ENCODE data around the gene NUP160. TPM values are rescaled to one million over a fixed set of nuclear protein-coding genes. Genes with fewer than 3 reads are reported as not detected.
"Not testable (repeated sequence)": the region's sequence is repeated elsewhere in the genome, so short reads cannot be mapped to it uniquely, and the experiment has no call there.

The NUP160 gene
- total RNA-seq, 4 donors from 2014 or later = 14.1 to 22.4 (median 18.9) TPM

- WGBS, 2 donors = 93 to 96% methylated on average over 5 of the region's 5 CpGs
- DNase-seq (ENCODE audit: low spot score in 2 of 2) = no peak
- no peak for TF ChIP-seq POLR2A (IDR thresholded peaks at IDR 0.05)
- TF ChIP-seq, protein P1, sequence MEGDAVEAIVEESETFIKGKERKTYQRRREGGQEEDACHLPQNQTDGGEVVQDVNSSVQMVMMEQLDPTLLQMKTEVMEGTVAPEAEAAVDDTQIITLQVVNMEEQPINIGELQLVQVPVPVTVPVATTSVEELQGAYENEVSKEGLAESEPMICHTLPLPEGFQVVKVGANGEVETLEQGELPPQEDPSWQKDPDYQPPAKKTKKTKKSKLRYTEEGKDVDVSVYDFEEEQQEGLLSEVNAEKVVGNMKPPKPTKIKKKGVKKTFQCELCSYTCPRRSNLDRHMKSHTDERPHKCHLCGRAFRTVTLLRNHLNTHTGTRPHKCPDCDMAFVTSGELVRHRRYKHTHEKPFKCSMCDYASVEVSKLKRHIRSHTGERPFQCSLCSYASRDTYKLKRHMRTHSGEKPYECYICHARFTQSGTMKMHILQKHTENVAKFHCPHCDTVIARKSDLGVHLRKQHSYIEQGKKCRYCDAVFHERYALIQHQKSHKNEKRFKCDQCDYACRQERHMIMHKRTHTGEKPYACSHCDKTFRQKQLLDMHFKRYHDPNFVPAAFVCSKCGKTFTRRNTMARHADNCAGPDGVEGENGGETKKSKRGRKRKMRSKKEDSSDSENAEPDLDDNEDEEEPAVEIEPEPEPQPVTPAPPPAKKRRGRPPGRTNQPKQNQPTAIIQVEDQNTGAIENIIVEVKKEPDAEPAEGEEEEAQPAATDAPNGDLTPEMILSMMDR (IDR thresholded peaks at IDR 0.05) = no peak
- intact Hi-C loops (cut with DNase I; ENCODE audit: low total_unique reads) = no loop called here
- no peak overlapping the region for H3K4me3 ChIP-seq (ENCODE audit: low read depth, poor library complexity, severe bottlenecking)
These were observed 39.9 kb upstream of the NUP160 start for GRCh38 chr11:47887910-47888569.

- no peak for TF ChIP-seq POLR2A (IDR thresholded peaks at IDR 0.05)
- TF ChIP-seq, protein P1 (IDR thresholded peaks at IDR 0.05) = no peak
- no peak overlapping the region for H3K4me3 ChIP-seq (ENCODE audit: low read depth, poor library complexity, severe bottlenecking)
- DNase-seq (ENCODE audit: low spot score in 2 of 2) = peak; percentile 54 to 89
- 22 to 26% methylated on average over 6 of the region's 6 CpGs for WGBS, 2 donors
- intact Hi-C loops (cut with DNase I; ENCODE audit: low total_unique reads) = no loop called here
These were observed 37.9 kb upstream of the NUP160 start for GRCh38 chr11:47886096-47886495.

- H3K4me3 ChIP-seq (ENCODE audit: low read depth, poor library complexity, severe bottlenecking); intact Hi-C loops (cut with DNase I; ENCODE audit: low total_unique reads); DNase-seq (ENCODE audit: low spot score in 2 of 2): not testable (repeated sequence)
- 89 to 94% methylated on average over 13 of the region's 13 CpGs for WGBS, 2 donors
These were observed 34.3 kb upstream of the NUP160 start for GRCh38 chr11:47882437-47882836.

GRCh38 chr11:47881145-47881544 lies 33.0 kb upstream of the NUP160 start:
- intact Hi-C loops (cut with DNase I; ENCODE audit: low total_unique reads) = no loop called here
- WGBS, 2 donors = 50 to 54% methylated on average over 7 of the region's 7 CpGs
- TF ChIP-seq, protein P1 (IDR thresholded peaks at IDR 0.05) = no peak
- TF ChIP-seq POLR2A (IDR thresholded peaks at IDR 0.05) = no peak
- peak in 1 of 2 donors; percentile 42 for DNase-seq (ENCODE audit: low spot score in 2 of 2)
- H3K4me3 ChIP-seq (ENCODE audit: low read depth, poor library complexity, severe bottlenecking) = no peak overlapping the region

- 78 to 88% methylated on average over 10 of the region's 10 CpGs for WGBS, 2 donors
- H3K4me3 ChIP-seq (ENCODE audit: low read depth, poor library complexity, severe bottlenecking) = no peak overlapping the region
- no peak for DNase-seq (ENCODE audit: low spot score in 2 of 2)
- intact Hi-C loops (cut with DNase I; ENCODE audit: low total_unique reads) = no loop called here
- TF ChIP-seq, protein P1 (IDR thresholded peaks at IDR 0.05) = no peak
- no peak for TF ChIP-seq POLR2A (IDR thresholded peaks at IDR 0.05)
These were observed 31.4 kb upstream of the NUP160 start for GRCh38 chr11:47879259-47880158.

DNA sequence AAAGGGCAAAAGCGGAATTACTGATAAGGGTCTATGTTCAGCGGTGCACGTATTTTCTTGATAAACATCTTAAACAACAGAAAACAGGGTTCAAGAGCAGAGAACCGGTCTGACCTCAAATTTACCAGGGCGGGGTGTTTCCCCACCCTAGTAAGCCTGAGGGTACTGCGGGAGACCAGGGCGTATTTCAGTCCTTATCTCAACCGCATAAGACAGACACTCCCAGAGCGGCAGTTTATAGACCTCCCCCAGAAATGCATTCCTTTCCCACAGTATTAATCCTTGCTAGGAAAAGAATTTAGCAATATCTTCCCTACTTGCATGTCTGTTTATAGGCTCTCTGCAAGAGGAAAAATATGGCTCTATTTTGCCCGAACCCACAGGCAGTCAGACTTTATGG lies 27.7 kb upstream of the NUP160 start:
- DNase-seq (ENCODE audit: low spot score in 2 of 2); H3K4me3 ChIP-seq (ENCODE audit: low read depth, poor library complexity, severe bottlenecking); intact Hi-C loops (cut with DNase I; ENCODE audit: low total_unique reads): not testable (repeated sequence)
- WGBS, 2 donors = 85 to 90% methylated on average over 10 of the region's 10 CpGs
